Measurements from ENCODE around the gene TMOD1. TPM values are rescaled to one million over a fixed set of nuclear protein-coding genes. Genes with fewer than 3 reads are reported as not detected.

TMOD1 gene
- total RNA-seq, 1 donor from 2014 or later = 0.49 TPM

- H3K4me1 Mint-ChIP-seq = peaks cover 30% of the 10 kb centered on the region
- no peak for TF ChIP-seq CTCF (IDR thresholded peaks at IDR 0.05; ENCODE audit: unreplicated experiment)
- peaks cover 20% of the 10 kb centered on the region for H3K27me3 Mint-ChIP-seq (ENCODE audit: low read depth)
- no peak for DNase-seq (ENCODE audit: low spot score in 2 of 2, unreplicated experiment in 2 of 2)
- H3K36me3 Mint-ChIP-seq = no peaks in the 10 kb centered on the region
- no peak overlapping the region for H3K4me3 Mint-ChIP-seq
- H3K9me3 Mint-ChIP-seq = no peaks in the 10 kb centered on the region
- H3K27ac Mint-ChIP-seq = no peak overlapping the region
Observed at GRCh38 chr9:97515662-97516061, 14.2 kb downstream of the TMOD1 start.

GRCh38 chr9:97516111-97516510, 14.6 kb downstream of the TMOD1 start:
- peaks cover 30% of the 10 kb centered on the region for H3K4me1 Mint-ChIP-seq
- no peak overlapping the region for H3K27ac Mint-ChIP-seq
- H3K9me3 Mint-ChIP-seq = no peaks in the 10 kb centered on the region
- no peaks in the 10 kb centered on the region for H3K36me3 Mint-ChIP-seq
- H3K27me3 Mint-ChIP-seq (ENCODE audit: low read depth) = peaks cover 20% of the 10 kb centered on the region
- TF ChIP-seq CTCF (IDR thresholded peaks at IDR 0.05; ENCODE audit: unreplicated experiment) = no peak
- H3K4me3 Mint-ChIP-seq = no peak overlapping the region
- DNase-seq (ENCODE audit: low spot score in 2 of 2, unreplicated experiment in 2 of 2) = no peak

GRCh38 chr9:97517331-97518089, 16.0 kb downstream of the TMOD1 start:
- no peak for DNase-seq (ENCODE audit: low spot score in 2 of 2, unreplicated experiment in 2 of 2)
- H3K27me3 Mint-ChIP-seq (ENCODE audit: low read depth) = peaks cover 20% of the 10 kb centered on the region
- no peak for TF ChIP-seq CTCF (IDR thresholded peaks at IDR 0.05; ENCODE audit: unreplicated experiment)
- peaks cover 30% of the 10 kb centered on the region for H3K4me1 Mint-ChIP-seq
- H3K27ac Mint-ChIP-seq = no peak overlapping the region
- no peaks in the 10 kb centered on the region for H3K36me3 Mint-ChIP-seq
- H3K9me3 Mint-ChIP-seq = no peaks in the 10 kb centered on the region
- H3K4me3 Mint-ChIP-seq = no peak overlapping the region

GRCh38 chr9:97518166-97518908, 16.9 kb downstream of the TMOD1 start:
- no peaks in the 10 kb centered on the region for H3K9me3 Mint-ChIP-seq
- peaks cover 30% of the 10 kb centered on the region for H3K4me1 Mint-ChIP-seq
- no peak for TF ChIP-seq CTCF (IDR thresholded peaks at IDR 0.05; ENCODE audit: unreplicated experiment)
- H3K27me3 Mint-ChIP-seq (ENCODE audit: low read depth) = peaks cover 20% of the 10 kb centered on the region
- H3K27ac Mint-ChIP-seq = peak overlapping the region; percentile 70
- no peak for DNase-seq (ENCODE audit: low spot score in 2 of 2, unreplicated experiment in 2 of 2)
- H3K36me3 Mint-ChIP-seq = no peaks in the 10 kb centered on the region
- H3K4me3 Mint-ChIP-seq = no peak overlapping the region

- TF ChIP-seq CTCF (IDR thresholded peaks at IDR 0.05; ENCODE audit: unreplicated experiment) = no peak
- Mint-ChIP-seq H3K36me3 (no peaks in the 10 kb centered on the region), H3K4me3 (no peak overlapping the region), H3K4me1 (peaks cover 30% of the 10 kb centered on the region), H3K9me3 (no peaks in the 10 kb centered on the region), H3K27me3 (ENCODE audit: low read depth) (peaks cover 20% of the 10 kb centered on the region), H3K27ac (peak overlapping the region; percentile 70)
- DNase-seq (ENCODE audit: low spot score in 2 of 2, unreplicated experiment in 2 of 2) = no peak
Observed at GRCh38 chr9:97518909-97519307, 17.4 kb downstream of the TMOD1 start.
